Measurements from ENCODE around the gene DACH1.

- TF ChIP-seq CTCF (IDR thresholded peaks at IDR 0.05) (no peak), POLR2A (IDR thresholded peaks at IDR 0.05) (no peak)
Observed at GRCh38 chr13:71677124-71677523, 189.9 kb downstream of the DACH1 start.

Data from lower leg skin (tissue), 3 donors.